Measurements from ENCODE around the gene S100A9. TPM values are rescaled to one million over a fixed set of nuclear protein-coding genes. Genes with fewer than 3 reads are reported as not detected.

Gene S100A9
- total and polyA plus RNA-seq, 2 experiments from 2014 or later = not detected

- no peaks in the 10 kb centered on the region for H3K36me3 Mint-ChIP-seq (ENCODE audit: low read depth)
- no peak overlapping the region for H3K27ac ChIP-seq (ENCODE audit: low read depth)
- H3F3A ChIP-seq (replicated peaks; ENCODE audit: low read depth) = no peaks in the 10 kb centered on the region
Measured at GRCh38 chr1:153340356-153340755, 17.3 kb upstream of the S100A9 start.

More at GRCh38 chr1:153340356-153340755, 17.3 kb upstream of the S100A9 start:
- no peak overlapping the region for H3K4me3 ChIP-seq
- Mint-ChIP-seq H3K4me3 (no peak overlapping the region), H3K4me1 (peaks cover 12% of the 10 kb centered on the region; the same call in 2 of the 3 replicates), H3K27me3 (ENCODE audit: insufficient read depth, low read depth, poor library complexity) (peaks cover 7% of the 10 kb centered on the region), H3K9me3 (no peaks in the 10 kb centered on the region), H3K27ac (no peak overlapping the region)
- H3K27me3 ChIP-seq (ENCODE audit: insufficient read depth) = no peaks in the 10 kb centered on the region
- TF ChIP-seq EZH2phosphoT487 (IDR thresholded peaks at IDR 0.05; ENCODE audit: unreplicated experiment) (no peak), NANOG (IDR thresholded peaks at IDR 0.05; ENCODE audit: borderline replicate concordance) (no peak), ZNF462 (CRISPR knock-in tag; IDR thresholded peaks at IDR 0.05) (no peak)
- H3K4me2 ChIP-seq = no peak overlapping the region
- H2AFZ ChIP-seq = peak overlapping the region; percentile 7; the same call in 1 of the 2 replicates
- H3K36me3 ChIP-seq (ENCODE audit: insufficient read depth) = no peaks in the 10 kb centered on the region
- no peaks in the 10 kb centered on the region for H3K79me2 ChIP-seq (replicated peaks; ENCODE audit: insufficient read depth)
- no peaks in the 10 kb centered on the region for H3K4me1 ChIP-seq (ENCODE audit: insufficient read depth)
- DNase-seq (ENCODE audit: low spot score) = no peak
- peaks cover 22% of the 10 kb centered on the region for H3K9me2 ChIP-seq (ENCODE audit: insufficient read depth)
- no peak for ATAC-seq
- no peaks in the 10 kb centered on the region for H4K20me1 ChIP-seq (replicated peaks; ENCODE audit: insufficient read depth)
